Measurements from ENCODE around the gene WWOX. TPM values are rescaled to one million over a fixed set of nuclear protein-coding genes. Genes with fewer than 3 reads are reported as not detected.

The WWOX gene
- total RNA-seq, 1 experiment from 2014 or later = 35.6 TPM

DNA sequence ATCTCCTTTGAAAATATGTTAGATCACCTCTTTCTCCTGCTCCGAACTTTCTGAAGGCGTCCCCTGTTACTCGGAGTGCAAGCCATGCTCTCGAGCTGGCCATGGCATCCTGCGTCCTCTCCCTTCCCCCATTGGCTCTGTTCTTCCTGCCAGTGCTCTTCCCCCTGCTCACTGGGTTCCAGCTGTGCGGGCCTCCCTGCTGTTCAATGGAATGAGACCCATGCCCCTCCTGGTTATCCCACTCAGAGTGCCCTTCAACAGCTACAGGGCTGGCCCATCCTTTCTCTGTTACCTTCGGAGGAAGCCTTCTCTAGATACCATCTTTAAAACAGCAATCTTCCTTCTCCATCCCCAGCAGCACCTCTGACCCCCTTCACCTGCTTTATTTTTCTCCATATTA, 996.8 kb downstream of the WWOX start:
- no peak for DNase-seq
- Histone ChIP-seq H3K4me2 (no peak overlapping the region), H3K4me1 (replicated peaks; ENCODE audit: insufficient read depth) (no peaks in the 10 kb centered on the region), H3K4me3 (no peak overlapping the region), H3K9me2 (ENCODE audit: insufficient read depth) (no peaks in the 10 kb centered on the region), H3K79me2 (ENCODE audit: low read depth) (no peaks in the 10 kb centered on the region), H2AFZ (no peak overlapping the region), H3K27ac (no peak overlapping the region), H3F3A (ENCODE audit: insufficient read depth, low read depth) (no peaks in the 10 kb centered on the region), H3K36me3 (ENCODE audit: low read depth) (no peaks in the 10 kb centered on the region), H4K20me1 (ENCODE audit: insufficient read depth) (no peaks in the 10 kb centered on the region), H3K27me3 (ENCODE audit: insufficient read depth, low read depth) (no peaks in the 10 kb centered on the region), H3K9me3 (ENCODE audit: insufficient read depth, low read depth) (no peaks in the 10 kb centered on the region)
- TF ChIP-seq, protein P1, sequence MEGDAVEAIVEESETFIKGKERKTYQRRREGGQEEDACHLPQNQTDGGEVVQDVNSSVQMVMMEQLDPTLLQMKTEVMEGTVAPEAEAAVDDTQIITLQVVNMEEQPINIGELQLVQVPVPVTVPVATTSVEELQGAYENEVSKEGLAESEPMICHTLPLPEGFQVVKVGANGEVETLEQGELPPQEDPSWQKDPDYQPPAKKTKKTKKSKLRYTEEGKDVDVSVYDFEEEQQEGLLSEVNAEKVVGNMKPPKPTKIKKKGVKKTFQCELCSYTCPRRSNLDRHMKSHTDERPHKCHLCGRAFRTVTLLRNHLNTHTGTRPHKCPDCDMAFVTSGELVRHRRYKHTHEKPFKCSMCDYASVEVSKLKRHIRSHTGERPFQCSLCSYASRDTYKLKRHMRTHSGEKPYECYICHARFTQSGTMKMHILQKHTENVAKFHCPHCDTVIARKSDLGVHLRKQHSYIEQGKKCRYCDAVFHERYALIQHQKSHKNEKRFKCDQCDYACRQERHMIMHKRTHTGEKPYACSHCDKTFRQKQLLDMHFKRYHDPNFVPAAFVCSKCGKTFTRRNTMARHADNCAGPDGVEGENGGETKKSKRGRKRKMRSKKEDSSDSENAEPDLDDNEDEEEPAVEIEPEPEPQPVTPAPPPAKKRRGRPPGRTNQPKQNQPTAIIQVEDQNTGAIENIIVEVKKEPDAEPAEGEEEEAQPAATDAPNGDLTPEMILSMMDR (conservative IDR thresholded peaks at IDR 0.05) = no peak
- TF ChIP-seq EZH2 (IDR thresholded peaks at IDR 0.05; ENCODE audit: low read depth) = no peak
- BruUV-seq (replicated peaks) = no TSS peak
- POLR2A ChIA-PET (ENCODE audit: unreplicated experiment) = no interaction called here
- CTCF ChIA-PET = no interaction called here
- intact Hi-C loops (cut with micrococcal nuclease; ENCODE audit: unreplicated experiment) = no loop called here

- CTCF ChIA-PET = no interaction called here
- TF ChIP-seq EZH2 (IDR thresholded peaks at IDR 0.05; ENCODE audit: low read depth) = no peak
- TF ChIP-seq, protein P1 (conservative IDR thresholded peaks at IDR 0.05) = no peak
- DNase-seq = no peak
- no peaks in the 10 kb centered on the region for H3K4me1 ChIP-seq (replicated peaks; ENCODE audit: insufficient read depth)
- H3K9me3 ChIP-seq (ENCODE audit: insufficient read depth, low read depth) = no peaks in the 10 kb centered on the region
- intact Hi-C loops (cut with micrococcal nuclease; ENCODE audit: unreplicated experiment) = no loop called here
- H3K4me3 ChIP-seq = no peak overlapping the region
- no peaks in the 10 kb centered on the region for H3K36me3 ChIP-seq (ENCODE audit: low read depth)
- H2AFZ ChIP-seq = no peak overlapping the region
- H3K4me2 ChIP-seq = no peak overlapping the region
- no peaks in the 10 kb centered on the region for H3F3A ChIP-seq (ENCODE audit: insufficient read depth, low read depth)
- no peaks in the 10 kb centered on the region for H4K20me1 ChIP-seq (ENCODE audit: insufficient read depth)
- H3K27ac ChIP-seq = no peak overlapping the region
- no peaks in the 10 kb centered on the region for H3K27me3 ChIP-seq (ENCODE audit: insufficient read depth, low read depth)
- POLR2A ChIA-PET (ENCODE audit: unreplicated experiment) = no interaction called here
- H3K9me2 ChIP-seq (ENCODE audit: insufficient read depth) = no peaks in the 10 kb centered on the region
- no peaks in the 10 kb centered on the region for H3K79me2 ChIP-seq (ENCODE audit: low read depth)
- BruUV-seq (replicated peaks) = no TSS peak
Measured at GRCh38 chr16:79097166-79097565, 997.7 kb downstream of the WWOX start.

GRCh38 chr16:79097771-79098170, 998.3 kb downstream of the WWOX start:
- Histone ChIP-seq H3K4me2 (no peak overlapping the region), H3K27ac (no peak overlapping the region), H2AFZ (no peak overlapping the region), H3K4me3 (no peak overlapping the region), H3K9me2 (ENCODE audit: insufficient read depth) (no peaks in the 10 kb centered on the region), H4K20me1 (ENCODE audit: insufficient read depth) (no peaks in the 10 kb centered on the region), H3K9me3 (ENCODE audit: insufficient read depth, low read depth) (no peaks in the 10 kb centered on the region), H3K4me1 (replicated peaks; ENCODE audit: insufficient read depth) (no peaks in the 10 kb centered on the region), H3F3A (ENCODE audit: insufficient read depth, low read depth) (no peaks in the 10 kb centered on the region), H3K36me3 (ENCODE audit: low read depth) (no peaks in the 10 kb centered on the region), H3K79me2 (ENCODE audit: low read depth) (no peaks in the 10 kb centered on the region), H3K27me3 (ENCODE audit: insufficient read depth, low read depth) (no peaks in the 10 kb centered on the region)
- TF ChIP-seq, protein P1 (conservative IDR thresholded peaks at IDR 0.05) = no peak
- TF ChIP-seq EZH2 (IDR thresholded peaks at IDR 0.05; ENCODE audit: low read depth) = no peak
- no TSS peak for BruUV-seq (replicated peaks)
- POLR2A ChIA-PET (ENCODE audit: unreplicated experiment) = no interaction called here
- DNase-seq = no peak
- intact Hi-C loops (cut with micrococcal nuclease; ENCODE audit: unreplicated experiment) = no loop called here
- CTCF ChIA-PET = no interaction called here

Data from PC-9 (cell line).